ENCODE data around the gene DLG2.
"Not testable (repeated sequence)": the region's sequence is repeated elsewhere in the genome, so short reads cannot be mapped to it uniquely, and the experiment has no call there.

DLG2 gene

GRCh38 chr11:85118151-85118550, 509.0 kb downstream of the DLG2 start:
- H2AFZ ChIP-seq (ENCODE audit: low read length): no peak overlapping the region
- no peak overlapping the region for H3K4me2 ChIP-seq (ENCODE audit: low read depth, low read length)

GRCh38 chr11:85115798-85116197, 511.3 kb downstream of the DLG2 start:
- H3K9me2 ChIP-seq (replicated peaks; ENCODE audit: insufficient read depth, low read length): no peaks in the 10 kb centered on the region
- no peak overlapping the region for H3K4me2 ChIP-seq (ENCODE audit: low read depth, low read length)
- H3K36me3 ChIP-seq (replicated peaks; ENCODE audit: insufficient read depth, low read length): no peaks in the 10 kb centered on the region
- no peaks in the 10 kb centered on the region for H3K79me2 ChIP-seq (ENCODE audit: low read length)
- TF ChIP-seq EZH2 (optimal IDR thresholded peaks at IDR 0.05; ENCODE audit: low read depth, low read length) (no peak), CTCF (IDR thresholded peaks at IDR 0.05; ENCODE audit: low read length) (no peak), EZH2phosphoT487 (IDR thresholded peaks at IDR 0.05; ENCODE audit: low read length) (no peak)
- no peak overlapping the region for H2AFZ ChIP-seq (ENCODE audit: low read length)
- no peaks in the 10 kb centered on the region for H3K9me3 ChIP-seq (replicated peaks; ENCODE audit: insufficient read depth, low read length)
- H3K27ac ChIP-seq (ENCODE audit: low read length): no peak overlapping the region
- H4K20me1 ChIP-seq (ENCODE audit: insufficient read depth, low read length): no peaks in the 10 kb centered on the region
- H3K9ac ChIP-seq (ENCODE audit: low read length): no peak overlapping the region
- no peak overlapping the region for H3K4me3 ChIP-seq (ENCODE audit: low read length)
- H3K4me1 ChIP-seq (ENCODE audit: low read length): peaks cover 16% of the 10 kb centered on the region
- H3F3A ChIP-seq (ENCODE audit: insufficient read depth, low read length): peaks cover 4% of the 10 kb centered on the region; the same call in 1 of the 2 replicates
- no peaks in the 10 kb centered on the region for H3K27me3 ChIP-seq (replicated peaks; ENCODE audit: insufficient read depth, low read length)
- no peak for DNase-seq

More at GRCh38 chr11:85118151-85118550, 509.0 kb downstream of the DLG2 start:
- no peaks in the 10 kb centered on the region for H3F3A ChIP-seq (ENCODE audit: insufficient read depth, low read length)
- H3K9me2 ChIP-seq (replicated peaks; ENCODE audit: insufficient read depth, low read length): no peaks in the 10 kb centered on the region
- no peak for TF ChIP-seq EZH2phosphoT487 (IDR thresholded peaks at IDR 0.05; ENCODE audit: low read length)
- no peak for TF ChIP-seq CTCF (IDR thresholded peaks at IDR 0.05; ENCODE audit: low read length)
- no peak for TF ChIP-seq EZH2 (optimal IDR thresholded peaks at IDR 0.05; ENCODE audit: low read depth, low read length)
- no peak overlapping the region for H3K4me3 ChIP-seq (ENCODE audit: low read length)
- no peak overlapping the region for H3K27ac ChIP-seq (ENCODE audit: low read length)
- no peaks in the 10 kb centered on the region for H3K36me3 ChIP-seq (replicated peaks; ENCODE audit: insufficient read depth, low read length)
- H3K79me2 ChIP-seq (ENCODE audit: low read length): no peaks in the 10 kb centered on the region
- H3K9me3 ChIP-seq (replicated peaks; ENCODE audit: insufficient read depth, low read length): no peaks in the 10 kb centered on the region
- no peak overlapping the region for H3K9ac ChIP-seq (ENCODE audit: low read length)
- peaks cover 4% of the 10 kb centered on the region; the same call in 1 of the 2 replicates for H3K4me1 ChIP-seq (ENCODE audit: low read length)
- DNase-seq: no peak
- no peaks in the 10 kb centered on the region for H4K20me1 ChIP-seq (ENCODE audit: insufficient read depth, low read length)
- H3K27me3 ChIP-seq (replicated peaks; ENCODE audit: insufficient read depth, low read length): no peaks in the 10 kb centered on the region

GRCh38 chr11:85114786-85115185, 512.4 kb downstream of the DLG2 start:
- Histone ChIP-seq H3K27me3 (replicated peaks; ENCODE audit: insufficient read depth, low read length) (no peaks in the 10 kb centered on the region), H3K4me1 (ENCODE audit: low read length) (peaks cover 24% of the 10 kb centered on the region), H4K20me1 (ENCODE audit: insufficient read depth, low read length) (no peaks in the 10 kb centered on the region), H3K9me3 (replicated peaks; ENCODE audit: insufficient read depth, low read length) (no peaks in the 10 kb centered on the region), H3K4me3 (ENCODE audit: low read length) (no peak overlapping the region), H3K9ac (ENCODE audit: low read length) (no peak overlapping the region), H3K27ac (ENCODE audit: low read length) (no peak overlapping the region), H3K9me2 (replicated peaks; ENCODE audit: insufficient read depth, low read length) (no peaks in the 10 kb centered on the region), H2AFZ (ENCODE audit: low read length) (no peak overlapping the region), H3K4me2 (ENCODE audit: low read depth, low read length) (no peak overlapping the region), H3F3A (ENCODE audit: insufficient read depth, low read length) (peaks cover 10% of the 10 kb centered on the region), H3K79me2 (ENCODE audit: low read length) (no peaks in the 10 kb centered on the region), H3K36me3 (replicated peaks; ENCODE audit: insufficient read depth, low read length) (no peaks in the 10 kb centered on the region)
- no peak for DNase-seq
- no peak for TF ChIP-seq EZH2 (optimal IDR thresholded peaks at IDR 0.05; ENCODE audit: low read depth, low read length)
- TF ChIP-seq EZH2phosphoT487 (IDR thresholded peaks at IDR 0.05; ENCODE audit: low read length): no peak
- no peak for TF ChIP-seq CTCF (IDR thresholded peaks at IDR 0.05; ENCODE audit: low read length)

GRCh38 chr11:85110246-85110645, 516.9 kb downstream of the DLG2 start:
- Histone ChIP-seq H3F3A (ENCODE audit: insufficient read depth, low read length) (peaks cover 22% of the 10 kb centered on the region), H3K4me1 (ENCODE audit: low read length) (peaks cover 30% of the 10 kb centered on the region), H3K27ac (ENCODE audit: low read length) (peak overlapping the region; percentile 50; the same call in 1 of the 2 replicates), H3K4me2 (ENCODE audit: low read depth, low read length) (peak overlapping the region; percentile 45), H3K9ac (ENCODE audit: low read length) (0 out of 2 replicates have a peak overlapping the region, but pooled peaks have one; percentile 15), H3K4me3 (ENCODE audit: low read length) (peak overlapping the region; percentile 34), H2AFZ (ENCODE audit: low read length) (peak overlapping the region; percentile 37; the same call in 1 of the 2 replicates)
- DNase-seq: peak; percentile 72
- H3K27me3 ChIP-seq (replicated peaks; ENCODE audit: insufficient read depth, low read length); H3K9me2 ChIP-seq (replicated peaks; ENCODE audit: insufficient read depth, low read length); H3K79me2 ChIP-seq (ENCODE audit: low read length); H4K20me1 ChIP-seq (ENCODE audit: insufficient read depth, low read length); H3K9me3 ChIP-seq (replicated peaks; ENCODE audit: insufficient read depth, low read length); H3K36me3 ChIP-seq (replicated peaks; ENCODE audit: insufficient read depth, low read length): not testable (repeated sequence)

All from MM.1S (cell line).